ENCODE results near the gene SRSF3.

DNA sequence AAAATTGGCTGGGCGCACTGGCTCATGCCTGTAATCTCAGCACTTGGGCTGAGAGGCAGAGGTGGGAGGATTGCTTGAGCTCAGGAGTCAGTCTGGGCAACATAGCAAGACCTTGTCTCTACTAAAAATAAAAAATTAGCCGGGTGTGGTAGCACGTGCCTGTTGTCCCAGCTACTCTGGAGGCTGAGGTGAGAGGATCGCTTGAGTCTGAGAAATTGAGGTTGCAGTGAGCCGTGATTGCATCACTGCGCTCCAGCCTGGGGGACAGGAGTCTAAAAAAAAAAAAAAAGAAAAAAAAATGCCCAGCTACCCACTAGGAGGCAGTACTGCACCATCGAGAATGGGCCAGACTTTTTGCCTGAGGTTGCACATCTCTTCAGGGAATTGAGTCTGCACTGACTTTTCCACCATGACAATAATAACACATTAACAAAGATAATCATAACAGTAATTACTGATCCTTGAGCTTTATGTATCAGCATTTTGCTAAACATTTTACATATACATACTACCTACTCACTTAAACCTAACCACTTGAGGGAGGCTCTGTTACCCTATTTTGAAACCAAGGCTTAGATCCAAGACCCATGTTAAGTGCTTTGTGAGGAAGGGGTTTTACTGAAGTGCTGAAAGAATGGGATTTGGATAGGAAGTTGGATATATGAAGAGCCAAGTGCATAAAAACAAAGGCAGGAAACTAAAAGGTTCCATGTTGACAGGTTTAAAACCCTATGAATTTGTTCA lies 21.0 kb downstream of the SRSF3 start:
- TF ChIP-seq, protein P1, sequence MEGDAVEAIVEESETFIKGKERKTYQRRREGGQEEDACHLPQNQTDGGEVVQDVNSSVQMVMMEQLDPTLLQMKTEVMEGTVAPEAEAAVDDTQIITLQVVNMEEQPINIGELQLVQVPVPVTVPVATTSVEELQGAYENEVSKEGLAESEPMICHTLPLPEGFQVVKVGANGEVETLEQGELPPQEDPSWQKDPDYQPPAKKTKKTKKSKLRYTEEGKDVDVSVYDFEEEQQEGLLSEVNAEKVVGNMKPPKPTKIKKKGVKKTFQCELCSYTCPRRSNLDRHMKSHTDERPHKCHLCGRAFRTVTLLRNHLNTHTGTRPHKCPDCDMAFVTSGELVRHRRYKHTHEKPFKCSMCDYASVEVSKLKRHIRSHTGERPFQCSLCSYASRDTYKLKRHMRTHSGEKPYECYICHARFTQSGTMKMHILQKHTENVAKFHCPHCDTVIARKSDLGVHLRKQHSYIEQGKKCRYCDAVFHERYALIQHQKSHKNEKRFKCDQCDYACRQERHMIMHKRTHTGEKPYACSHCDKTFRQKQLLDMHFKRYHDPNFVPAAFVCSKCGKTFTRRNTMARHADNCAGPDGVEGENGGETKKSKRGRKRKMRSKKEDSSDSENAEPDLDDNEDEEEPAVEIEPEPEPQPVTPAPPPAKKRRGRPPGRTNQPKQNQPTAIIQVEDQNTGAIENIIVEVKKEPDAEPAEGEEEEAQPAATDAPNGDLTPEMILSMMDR (IDR thresholded peaks at IDR 0.05), result peak; percentile 78
- TF ChIP-seq SMC3 (IDR thresholded peaks at IDR 0.05) (peak; percentile 78), EP300 (IDR thresholded peaks at IDR 0.05) (no peak), EHMT2 (IDR thresholded peaks at IDR 0.05; ENCODE audit: low read depth) (no peak)

Data from A549 (cell line).